KMS-11 (cell line): ENCODE measurements around the gene BORCS8.
"Not testable (repeated sequence)": the region's sequence is repeated elsewhere in the genome, so short reads cannot be mapped to it uniquely, and the experiment has no call there.

Source experiments
- H2AFZ ChIP-seq: fragments of 200-600 bp; sonication (generic); 2 replicates; pipeline ENCODE4 v1.6.1; 2016; ENCODE audit warnings: antibody characterized with exemption, mixed run types, low read depth
- H3K27ac ChIP-seq: fragments of 200-600 bp; sonication (generic); 2 replicates; pipeline ENCODE4 v1.6.1; 2016; ENCODE audit warnings: mild to moderate bottlenecking, mixed run types
- H3K27me3 ChIP-seq: fragments of 200-600 bp; sonication (generic); 2 replicates; pipeline ENCODE4 v1.6.1; 2017; ENCODE audit warnings: mild to moderate bottlenecking, low read depth, mixed run types, moderate library complexity; ENCODE audit not compliant: insufficient read depth
- H3K36me3 ChIP-seq: fragments of 200-600 bp; sonication (generic); 2 replicates; pipeline ENCODE4 v1.6.1; 2017; ENCODE audit warnings: mild to moderate bottlenecking, mixed run types; ENCODE audit not compliant: insufficient read depth
- H3K4me1 ChIP-seq: fragments of 200-600 bp; sonication (generic); 2 replicates; pipeline ENCODE4 v1.6.1; 2016; ENCODE audit warnings: mild to moderate bottlenecking, low read depth, mixed run types; ENCODE audit not compliant: poor library complexity, severe bottlenecking
- H3K4me2 ChIP-seq: fragments of 200-600 bp; sonication (generic); 2 replicates; pipeline ENCODE4 v1.7.0; 2016; ENCODE audit warnings: mild to moderate bottlenecking, mixed run types
- H3K4me3 ChIP-seq: fragments of 200-600 bp; sonication (generic); IDR thresholded peaks from 2 replicates; pipeline ENCODE4 v1.6.1; 2017; ENCODE audit warnings: low read depth, low read length, mixed read lengths; ENCODE audit not compliant: insufficient read depth
- H3K79me2 ChIP-seq: fragments of 200-600 bp; sonication (generic); 2 replicates; pipeline ENCODE4 v1.6.1; 2016; ENCODE audit warnings: low read depth, mixed run types; ENCODE audit not compliant: insufficient read depth
- H3K9ac ChIP-seq: fragments of 200-600 bp; sonication (generic); 2 replicates; pipeline ENCODE4 v1.6.1; 2016; ENCODE audit warnings: mild to moderate bottlenecking, mixed run types
- H4K20me1 ChIP-seq: fragments of 200-600 bp; sonication (generic); 2 replicates; pipeline ENCODE4 v1.6.1; 2016; ENCODE audit warnings: mild to moderate bottlenecking, mixed run types; ENCODE audit not compliant: insufficient read depth
- TF ChIP-seq, protein P1 (sequence below): fragments of 200-600 bp; sonication (generic); conservative IDR thresholded peaks from 2 replicates; pipeline ENCODE4 v1.6.1; 2017; ENCODE audit warnings: low read depth, mild to moderate bottlenecking, antibody characterized with exemption, low read length, moderate library complexity, mixed read lengths

The BORCS8 gene

GRCh38 chr19:19140476-19140875 lies 51.5 kb downstream of the BORCS8 start:
- no peak overlapping the region for H3K4me2 ChIP-seq
- no peak overlapping the region for H2AFZ ChIP-seq
- H3K27ac ChIP-seq = no peak overlapping the region
- H3K4me1 ChIP-seq = no peaks in the 10 kb centered on the region
- H4K20me1 ChIP-seq = no peaks in the 10 kb centered on the region
- TF ChIP-seq, protein P1, sequence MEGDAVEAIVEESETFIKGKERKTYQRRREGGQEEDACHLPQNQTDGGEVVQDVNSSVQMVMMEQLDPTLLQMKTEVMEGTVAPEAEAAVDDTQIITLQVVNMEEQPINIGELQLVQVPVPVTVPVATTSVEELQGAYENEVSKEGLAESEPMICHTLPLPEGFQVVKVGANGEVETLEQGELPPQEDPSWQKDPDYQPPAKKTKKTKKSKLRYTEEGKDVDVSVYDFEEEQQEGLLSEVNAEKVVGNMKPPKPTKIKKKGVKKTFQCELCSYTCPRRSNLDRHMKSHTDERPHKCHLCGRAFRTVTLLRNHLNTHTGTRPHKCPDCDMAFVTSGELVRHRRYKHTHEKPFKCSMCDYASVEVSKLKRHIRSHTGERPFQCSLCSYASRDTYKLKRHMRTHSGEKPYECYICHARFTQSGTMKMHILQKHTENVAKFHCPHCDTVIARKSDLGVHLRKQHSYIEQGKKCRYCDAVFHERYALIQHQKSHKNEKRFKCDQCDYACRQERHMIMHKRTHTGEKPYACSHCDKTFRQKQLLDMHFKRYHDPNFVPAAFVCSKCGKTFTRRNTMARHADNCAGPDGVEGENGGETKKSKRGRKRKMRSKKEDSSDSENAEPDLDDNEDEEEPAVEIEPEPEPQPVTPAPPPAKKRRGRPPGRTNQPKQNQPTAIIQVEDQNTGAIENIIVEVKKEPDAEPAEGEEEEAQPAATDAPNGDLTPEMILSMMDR = no peak
- H3K79me2 ChIP-seq = peaks cover 12% of the 10 kb centered on the region; the same call in 1 of the 2 replicates
- no peak overlapping the region for H3K4me3 ChIP-seq
- no peaks in the 10 kb centered on the region for H3K27me3 ChIP-seq
- no peak overlapping the region for H3K9ac ChIP-seq
- H3K36me3 ChIP-seq = no peaks in the 10 kb centered on the region

GRCh38 chr19:19139876-19140229 lies 52.1 kb downstream of the BORCS8 start:
- H3K4me1 ChIP-seq = no peaks in the 10 kb centered on the region
- H3K27me3 ChIP-seq = no peaks in the 10 kb centered on the region
- H3K9ac ChIP-seq = no peak overlapping the region
- H3K27ac ChIP-seq = no peak overlapping the region
- H3K79me2 ChIP-seq = peaks cover 12% of the 10 kb centered on the region; the same call in 1 of the 2 replicates
- TF ChIP-seq, protein P1 = no peak; the same call in 1 of the 2 replicates
- no peaks in the 10 kb centered on the region for H4K20me1 ChIP-seq
- H3K36me3 ChIP-seq = no peaks in the 10 kb centered on the region
- H2AFZ ChIP-seq = no peak overlapping the region
- no peak overlapping the region for H3K4me2 ChIP-seq
- no peak overlapping the region for H3K4me3 ChIP-seq

- Histone ChIP-seq H3K4me3 (peak within 1 kb of the TSS; percentile 34), H2AFZ (peak within 1 kb of the TSS; percentile 88), H3K27me3 (no peaks in the 10 kb centered on the region), H4K20me1 (no peaks in the 10 kb centered on the region), H3K4me2 (peak within 1 kb of the TSS; percentile 85), H3K79me2 (peaks cover 12% of the 10 kb centered on the region; the same call in 1 of the 2 replicates), H3K4me1 (no peaks in the 10 kb centered on the region), H3K27ac (peak within 1 kb of the TSS; percentile 42), H3K9ac (peak within 1 kb of the TSS; percentile 91), H3K36me3 (no peaks in the 10 kb centered on the region)
- TF ChIP-seq, protein P1 = no peak
Measured at GRCh38 chr19:19138109-19138981, 53.6 kb downstream of the BORCS8 start, which contains the start of gene TMEM161A. TSS of gene TMEM161A (minus strand) at chr19:19138478. CDS start at chr19:19138428, 50 bp downstream.

DNA sequence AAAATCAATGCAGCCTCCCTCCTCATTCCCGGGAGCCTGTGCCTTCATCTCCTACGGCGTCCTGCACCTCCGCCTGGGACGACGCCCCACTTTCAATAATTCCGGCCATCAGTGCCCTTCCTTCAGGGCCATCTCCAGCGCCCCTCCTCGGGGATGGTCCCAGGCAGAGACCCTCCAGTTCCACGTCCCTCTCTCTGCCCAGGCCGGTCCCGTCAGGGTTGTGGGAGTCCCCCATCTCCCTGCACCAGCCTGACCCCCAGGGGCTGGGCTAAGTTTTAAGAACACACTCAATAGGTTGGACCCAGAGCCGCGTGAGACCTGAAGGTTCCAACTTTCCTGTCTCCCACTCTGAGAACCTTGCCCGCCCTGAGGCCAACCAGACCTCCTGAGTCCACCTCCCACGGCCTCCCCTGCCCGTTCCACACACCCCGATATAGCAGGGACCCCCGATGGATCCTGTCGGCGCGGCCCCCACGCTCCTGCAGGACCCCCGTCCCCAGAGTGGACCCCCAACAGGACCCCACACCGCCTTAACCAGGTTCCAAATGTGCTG lies 54.3 kb downstream of the BORCS8 start:
- peak overlapping the region; percentile 34 for H3K4me3 ChIP-seq
- peak overlapping the region; percentile 91 for H3K9ac ChIP-seq
- TF ChIP-seq, protein P1 = no peak
- H3K27me3 ChIP-seq = no peaks in the 10 kb centered on the region
- H3K4me1 ChIP-seq = no peaks in the 10 kb centered on the region
- peak overlapping the region; percentile 88 for H2AFZ ChIP-seq
- no peaks in the 10 kb centered on the region for H4K20me1 ChIP-seq
- peak overlapping the region; percentile 42 for H3K27ac ChIP-seq
- peak overlapping the region; percentile 85 for H3K4me2 ChIP-seq
- peaks cover 12% of the 10 kb centered on the region; the same call in 1 of the 2 replicates for H3K79me2 ChIP-seq
- H3K36me3 ChIP-seq = no peaks in the 10 kb centered on the region

GRCh38 chr19:19135713-19136112 lies 56.2 kb downstream of the BORCS8 start:
- not testable (repeated sequence) for H3K27ac ChIP-seq, H3K27me3 ChIP-seq, H3K4me3 ChIP-seq, H2AFZ ChIP-seq, H3K4me2 ChIP-seq, H3K9ac ChIP-seq, H3K4me1 ChIP-seq, H4K20me1 ChIP-seq, H3K36me3 ChIP-seq
- peaks cover 12% of the 10 kb centered on the region; the same call in 1 of the 2 replicates for H3K79me2 ChIP-seq
